Thyroid gland (tissue), 4 donors: ENCODE measurements around the gene COL12A1.

Experiments used
- POLR2A ChIP-seq, 2 donors: fragments of 450-650 bp; IDR thresholded peaks; one replicate each; pipeline ENCODE4 v1.6.1; 2017; ENCODE audit warnings: antibody characterized with exemption in 2 of 2, mild to moderate bottlenecking in 2 of 2, moderate library complexity in 1 of 2
- TF ChIP-seq, protein P1 (sequence below), 6 experiments: fragments of 200-600 bp in 3 of 6; fragments of 450-650 bp in 3 of 6; sonication (generic) in 3 of 6; IDR thresholded peaks; one replicate each; pipeline ENCODE4 v1.5.1; 2016 to 2019; ENCODE audit warnings: antibody characterized with exemption in 6 of 6, mild to moderate bottlenecking in 2 of 6, inconsistent platforms in 1 of 6, moderate library complexity in 1 of 6

GRCh38 chr6:75250552-75250951 is 44.7 kb upstream of the COL12A1 start:
- no peak for TF ChIP-seq POLR2A (IDR thresholded peaks at IDR 0.05)
- TF ChIP-seq, protein P1, sequence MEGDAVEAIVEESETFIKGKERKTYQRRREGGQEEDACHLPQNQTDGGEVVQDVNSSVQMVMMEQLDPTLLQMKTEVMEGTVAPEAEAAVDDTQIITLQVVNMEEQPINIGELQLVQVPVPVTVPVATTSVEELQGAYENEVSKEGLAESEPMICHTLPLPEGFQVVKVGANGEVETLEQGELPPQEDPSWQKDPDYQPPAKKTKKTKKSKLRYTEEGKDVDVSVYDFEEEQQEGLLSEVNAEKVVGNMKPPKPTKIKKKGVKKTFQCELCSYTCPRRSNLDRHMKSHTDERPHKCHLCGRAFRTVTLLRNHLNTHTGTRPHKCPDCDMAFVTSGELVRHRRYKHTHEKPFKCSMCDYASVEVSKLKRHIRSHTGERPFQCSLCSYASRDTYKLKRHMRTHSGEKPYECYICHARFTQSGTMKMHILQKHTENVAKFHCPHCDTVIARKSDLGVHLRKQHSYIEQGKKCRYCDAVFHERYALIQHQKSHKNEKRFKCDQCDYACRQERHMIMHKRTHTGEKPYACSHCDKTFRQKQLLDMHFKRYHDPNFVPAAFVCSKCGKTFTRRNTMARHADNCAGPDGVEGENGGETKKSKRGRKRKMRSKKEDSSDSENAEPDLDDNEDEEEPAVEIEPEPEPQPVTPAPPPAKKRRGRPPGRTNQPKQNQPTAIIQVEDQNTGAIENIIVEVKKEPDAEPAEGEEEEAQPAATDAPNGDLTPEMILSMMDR (IDR thresholded peaks at IDR 0.05), result no peak
